Activated naive CD8-positive, alpha-beta T cell treated with anti-CD3 and anti-CD28 coated beads, Interleukin-2, amount 50 U/mL, for 16 hours (primary cell): ENCODE data around the gene DCAF15.

Experiments used
- DNase-seq: peaks from one replicate; pipeline ENCODE4 v3.0.0-alpha.2; 2020; ENCODE audit warnings: low read depth, low spot score

The DCAF15 gene

DNA sequence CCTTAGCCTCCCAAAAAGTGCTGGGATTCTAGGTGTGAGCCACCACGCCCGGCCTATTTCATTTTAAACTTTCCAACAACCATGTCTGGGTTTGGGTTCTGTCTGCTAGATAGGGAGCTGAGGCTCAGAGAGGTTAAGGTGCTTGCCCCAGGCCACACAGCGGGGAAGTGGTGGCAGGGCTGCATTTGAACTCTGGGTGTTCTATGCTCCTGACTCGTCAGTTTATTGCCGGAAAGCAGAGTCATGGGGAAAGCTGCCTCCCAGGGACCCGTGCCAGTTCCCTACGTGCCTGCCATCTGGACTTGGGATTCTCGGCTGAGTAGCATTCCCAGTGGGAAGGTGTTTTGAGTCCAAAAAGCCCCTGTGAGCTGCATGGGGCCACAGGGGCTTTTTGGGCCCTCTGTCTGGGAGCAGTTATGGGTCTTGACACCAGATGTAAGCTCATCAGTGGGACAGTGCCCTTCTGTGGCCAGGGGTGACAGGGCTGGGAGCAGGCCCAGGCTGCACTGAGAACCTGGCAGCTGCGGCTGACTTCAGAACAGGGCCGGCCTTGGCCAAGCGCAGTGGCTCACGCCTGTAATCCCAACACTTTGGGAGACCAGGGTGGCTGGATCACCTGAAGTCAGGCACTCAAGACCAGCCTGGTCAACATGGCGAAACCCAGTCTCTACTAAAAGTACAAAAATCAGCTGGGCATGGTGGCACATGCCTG is 42.9 kb downstream of the DCAF15 start:
- no peak for DNase-seq

DNA sequence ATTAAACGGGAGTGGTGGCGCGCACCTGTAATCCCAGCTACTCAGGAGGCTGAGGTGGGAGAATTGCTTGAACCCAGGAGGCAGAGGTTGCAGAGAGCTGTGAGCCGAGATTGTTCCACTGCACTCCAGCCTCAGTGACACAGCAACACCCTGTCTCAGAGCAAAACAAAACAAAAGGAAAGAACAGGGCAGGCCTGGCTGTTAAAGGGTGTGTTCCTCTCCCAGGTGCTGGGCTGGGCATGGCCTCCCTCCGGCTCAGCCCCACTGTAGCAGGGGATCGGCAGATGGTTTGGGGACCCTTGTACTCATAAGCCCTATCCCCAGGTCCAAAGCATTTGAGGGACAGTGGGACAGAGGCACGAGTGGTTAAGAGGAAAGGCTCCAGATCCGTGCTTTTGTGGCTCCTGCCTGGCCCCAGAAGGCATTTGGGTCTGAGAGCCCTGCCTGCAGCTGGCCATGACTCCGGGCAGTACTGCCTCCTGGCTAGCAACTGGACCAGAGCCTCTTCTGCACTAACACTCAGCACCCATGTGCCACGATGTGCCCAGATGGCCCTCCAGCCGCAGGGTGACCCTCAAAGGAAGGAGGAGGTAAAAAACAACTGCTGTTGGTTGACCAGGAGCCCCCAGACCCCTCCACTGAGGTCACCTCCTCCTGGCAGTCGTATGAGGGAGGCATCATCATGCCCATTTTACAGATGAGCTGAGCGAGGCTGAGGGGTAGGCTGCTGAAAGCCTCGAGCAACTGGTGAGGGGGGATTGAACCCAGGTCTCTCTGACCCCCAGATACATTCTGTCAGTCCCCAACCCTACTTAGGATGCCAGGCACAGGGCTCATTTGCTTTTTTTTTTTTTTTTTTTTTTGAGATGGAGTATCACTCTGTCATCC is 43.8 kb downstream of the DCAF15 start:
- DNase-seq: no peak

DNA sequence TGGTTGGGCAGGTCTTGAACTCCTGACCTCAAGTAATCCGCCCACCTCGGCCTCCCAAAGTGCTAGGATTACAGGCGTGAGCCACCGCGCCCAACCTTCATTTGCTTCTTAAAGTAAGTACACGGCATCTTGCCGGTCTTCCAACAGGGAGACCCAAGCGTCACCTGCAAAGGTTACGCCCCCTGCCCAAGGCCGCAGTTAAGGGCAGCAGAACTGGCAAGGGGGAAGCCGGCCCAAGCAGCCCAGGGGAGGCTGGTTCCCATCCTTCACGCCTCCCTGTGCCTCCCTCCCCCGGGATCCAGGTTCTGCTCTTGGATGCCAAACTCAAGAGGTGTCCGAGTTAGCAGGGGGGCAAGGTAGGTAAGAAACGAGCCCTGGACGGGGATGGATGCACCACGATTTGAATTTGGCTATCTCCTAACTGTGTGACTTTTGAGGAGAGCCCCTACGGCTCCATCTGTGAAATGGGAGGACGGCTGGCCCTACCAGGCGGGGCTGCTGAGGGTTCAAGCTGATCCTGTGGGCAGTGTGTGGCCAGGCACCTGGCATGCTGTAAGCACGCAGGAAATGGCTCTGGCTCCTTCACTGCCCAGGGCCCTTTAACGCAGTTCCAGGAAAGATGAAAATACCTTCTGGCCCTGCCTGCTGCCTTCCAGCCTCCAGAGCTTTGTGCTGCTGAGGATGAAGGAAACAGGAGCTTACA is 44.8 kb downstream of the DCAF15 start:
- no peak for DNase-seq

DNA sequence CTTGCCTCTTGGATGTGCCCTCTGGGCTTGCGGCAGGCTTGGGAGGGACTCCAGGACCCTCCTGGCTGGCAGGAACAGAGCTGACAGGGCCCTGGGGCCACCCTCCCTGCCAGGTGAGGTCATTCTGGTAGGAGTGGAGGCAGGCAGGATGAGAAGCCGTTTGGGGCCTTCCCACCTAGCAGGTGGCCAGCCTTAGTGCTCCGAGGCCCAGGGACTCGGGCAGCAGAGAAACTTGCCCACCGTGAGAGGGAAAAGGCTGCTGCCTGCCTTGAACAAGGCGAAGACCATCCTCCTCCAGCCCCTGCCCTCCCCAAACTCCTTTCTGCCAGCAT is 45.3 kb downstream of the DCAF15 start:
- no peak for DNase-seq

DNA sequence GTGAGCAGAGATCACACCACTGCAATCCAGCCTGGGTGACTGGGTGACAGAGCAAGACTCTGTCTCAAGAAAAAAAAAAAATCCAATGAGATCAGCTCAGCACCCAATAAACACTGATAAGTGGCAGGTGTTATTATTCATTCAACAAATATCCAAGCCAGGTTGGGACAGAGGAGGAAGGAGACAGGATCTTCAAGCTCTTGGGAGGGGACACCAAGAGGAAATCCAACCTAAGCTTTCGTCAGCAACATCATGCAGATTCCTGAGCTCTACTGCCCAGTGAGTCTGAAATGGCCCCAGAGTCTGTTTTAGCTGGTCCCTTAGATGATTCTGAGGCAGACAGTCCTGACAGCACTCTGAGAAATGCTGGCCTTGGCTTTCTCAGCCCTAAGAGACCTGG is 46.1 kb downstream of the DCAF15 start:
- no peak for DNase-seq

DNA sequence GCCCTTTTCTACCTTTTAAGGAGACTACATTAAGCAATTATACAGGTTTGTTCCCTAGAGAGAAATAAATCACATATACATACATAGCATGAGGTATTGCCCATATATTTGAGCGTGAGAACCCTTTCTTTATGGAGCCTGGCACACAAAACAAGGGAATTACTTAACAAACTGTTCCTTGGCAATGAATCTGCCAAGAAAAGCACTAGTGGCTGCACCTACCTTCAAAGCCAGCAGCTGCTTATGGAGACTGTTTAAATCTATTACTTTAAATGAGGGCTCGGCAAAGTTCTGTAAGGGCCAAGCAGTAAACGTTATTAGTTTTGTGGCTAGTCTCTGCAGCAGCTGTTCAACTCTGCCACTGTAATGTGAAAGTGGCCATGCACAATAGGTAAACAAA is 46.8 kb downstream of the DCAF15 start:
- DNase-seq: no peak

DNA sequence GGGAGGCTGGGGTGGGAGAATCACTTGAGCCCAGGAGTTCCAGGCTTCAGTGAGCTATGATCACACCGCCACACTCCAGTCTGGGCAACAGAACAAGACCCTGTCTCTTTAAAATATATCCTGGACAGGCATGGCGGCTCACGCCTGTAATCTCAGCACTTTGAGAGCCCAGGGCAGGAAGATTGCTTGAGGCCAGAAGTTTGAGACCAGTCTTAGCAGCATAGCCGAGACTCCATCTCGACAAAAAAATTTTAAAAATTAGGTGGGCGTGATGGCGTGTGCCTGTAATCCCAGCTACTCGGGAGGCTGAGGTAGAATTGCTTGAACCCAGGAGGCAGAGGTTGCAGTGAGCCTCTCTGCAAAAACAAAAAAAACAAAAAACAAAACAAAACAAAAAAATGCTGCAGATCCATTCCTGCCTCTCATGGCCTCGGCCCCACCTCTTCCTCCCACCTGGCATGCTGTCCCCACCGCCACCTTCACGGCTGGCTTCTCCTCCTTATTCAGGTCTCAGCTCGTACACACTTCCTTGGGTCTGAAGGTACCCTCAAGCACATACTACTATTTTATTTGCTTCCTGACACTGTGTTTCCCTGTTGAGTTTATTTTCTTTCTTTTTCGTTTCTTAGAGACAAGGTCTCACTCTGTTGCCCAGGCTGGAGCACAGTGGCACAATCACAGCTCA is 48.5 kb downstream of the DCAF15 start:
- no peak for DNase-seq

DNA sequence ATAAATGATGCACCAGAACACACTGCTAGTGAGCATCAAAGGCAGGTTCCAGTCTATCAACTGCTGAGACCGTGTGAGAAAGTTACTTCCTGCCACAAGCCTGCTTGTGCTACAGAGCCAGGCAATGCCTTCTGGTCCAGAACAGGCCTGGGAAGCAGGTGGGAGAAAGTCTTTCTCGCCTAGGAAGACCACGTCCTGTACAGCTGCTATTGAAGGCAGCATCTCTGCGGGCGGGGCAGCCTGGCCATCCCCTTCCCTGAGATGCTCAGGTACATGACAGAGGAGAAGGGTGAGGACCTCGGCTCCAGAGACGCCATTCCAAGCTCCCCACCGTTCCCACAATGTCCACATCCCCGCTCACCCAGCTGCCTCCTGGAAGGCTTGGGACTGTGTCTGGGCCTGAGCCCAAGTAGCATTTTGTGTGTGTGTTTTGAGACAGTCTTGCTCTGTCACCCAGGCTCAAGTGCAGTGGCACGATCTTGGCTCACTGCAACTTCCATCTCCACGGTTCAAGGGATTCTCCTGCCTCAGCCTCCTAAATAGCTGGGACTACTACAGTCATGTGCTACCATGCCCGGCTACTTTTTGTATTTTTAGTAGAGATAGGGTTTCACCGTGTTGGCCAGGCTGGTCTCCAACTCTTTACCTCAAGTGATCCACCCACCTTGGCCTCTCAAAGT is 50.4 kb downstream of the DCAF15 start:
- DNase-seq: no peak

DNA sequence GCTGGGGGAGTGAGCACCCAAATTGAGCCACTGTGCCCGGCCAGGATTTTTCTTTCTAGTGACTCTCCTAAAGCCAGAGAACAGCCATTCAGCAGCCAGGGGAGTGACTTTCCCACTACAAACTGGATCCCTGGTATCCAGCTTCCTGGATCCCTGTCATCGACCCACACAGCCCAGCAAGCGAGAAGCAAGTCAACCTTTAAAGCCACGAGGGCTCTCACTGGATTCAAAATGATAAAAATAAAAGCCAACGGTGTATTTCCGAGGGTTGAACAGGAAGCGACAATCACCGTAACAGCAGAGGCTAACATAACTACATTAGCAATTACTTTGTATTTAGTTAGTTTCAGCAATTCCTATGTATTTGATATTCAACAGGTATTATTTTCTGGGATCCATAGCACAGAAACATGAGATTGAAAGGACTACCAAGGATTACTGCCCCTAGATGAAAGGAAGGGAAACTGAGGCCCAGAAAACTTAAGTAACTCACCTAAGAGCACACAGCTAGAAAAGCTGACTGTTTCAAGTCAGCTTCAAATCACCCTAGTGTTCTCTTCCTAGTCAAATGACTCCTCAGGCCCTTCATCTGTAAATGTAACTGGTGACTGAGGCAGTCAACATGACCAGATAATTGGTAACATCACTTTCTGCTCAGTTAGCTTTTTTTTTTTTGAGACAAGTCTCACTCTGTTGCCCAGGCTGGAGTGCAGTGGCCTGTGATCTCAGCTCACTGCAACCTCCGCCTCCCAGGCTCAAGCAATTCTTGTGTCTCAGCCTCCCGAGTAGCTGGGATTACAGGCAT is 51.1 kb downstream of the DCAF15 start:
- no peak for DNase-seq

DNA sequence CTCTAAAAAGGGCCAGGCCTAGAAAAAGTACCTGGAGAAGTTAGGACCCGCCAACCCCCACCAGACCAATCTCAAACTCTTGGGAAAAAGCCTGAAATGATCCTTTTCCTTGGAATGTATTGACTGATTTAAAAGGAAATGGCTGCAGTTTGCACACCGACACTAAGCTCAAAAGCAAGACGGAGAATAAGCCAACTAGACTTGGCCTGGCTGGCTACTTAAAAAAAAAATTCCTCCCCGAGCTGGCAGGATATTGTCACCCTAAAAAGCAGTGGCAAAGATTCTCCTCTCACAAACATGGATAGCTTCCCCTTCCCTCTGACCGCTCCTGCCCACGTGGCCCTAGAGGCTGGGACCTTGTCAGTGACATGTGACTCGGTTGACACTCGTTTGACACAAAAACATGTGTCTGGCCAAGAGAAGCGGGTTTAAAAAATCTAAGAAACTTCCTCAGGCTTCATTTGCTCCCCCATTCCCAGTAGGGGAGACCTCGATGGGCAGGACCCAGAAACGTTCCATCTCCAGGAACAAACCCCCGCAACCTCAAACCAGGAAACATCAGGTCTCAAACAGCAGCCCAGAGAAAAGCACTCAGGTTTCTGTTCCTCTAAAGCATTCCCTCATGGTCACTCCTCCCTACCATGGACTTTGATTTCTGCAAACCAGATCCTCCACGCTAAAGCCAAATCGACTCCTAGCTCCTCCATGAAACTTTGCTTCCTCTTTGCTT is 52.5 kb downstream of the DCAF15 start:
- no peak for DNase-seq

DNA sequence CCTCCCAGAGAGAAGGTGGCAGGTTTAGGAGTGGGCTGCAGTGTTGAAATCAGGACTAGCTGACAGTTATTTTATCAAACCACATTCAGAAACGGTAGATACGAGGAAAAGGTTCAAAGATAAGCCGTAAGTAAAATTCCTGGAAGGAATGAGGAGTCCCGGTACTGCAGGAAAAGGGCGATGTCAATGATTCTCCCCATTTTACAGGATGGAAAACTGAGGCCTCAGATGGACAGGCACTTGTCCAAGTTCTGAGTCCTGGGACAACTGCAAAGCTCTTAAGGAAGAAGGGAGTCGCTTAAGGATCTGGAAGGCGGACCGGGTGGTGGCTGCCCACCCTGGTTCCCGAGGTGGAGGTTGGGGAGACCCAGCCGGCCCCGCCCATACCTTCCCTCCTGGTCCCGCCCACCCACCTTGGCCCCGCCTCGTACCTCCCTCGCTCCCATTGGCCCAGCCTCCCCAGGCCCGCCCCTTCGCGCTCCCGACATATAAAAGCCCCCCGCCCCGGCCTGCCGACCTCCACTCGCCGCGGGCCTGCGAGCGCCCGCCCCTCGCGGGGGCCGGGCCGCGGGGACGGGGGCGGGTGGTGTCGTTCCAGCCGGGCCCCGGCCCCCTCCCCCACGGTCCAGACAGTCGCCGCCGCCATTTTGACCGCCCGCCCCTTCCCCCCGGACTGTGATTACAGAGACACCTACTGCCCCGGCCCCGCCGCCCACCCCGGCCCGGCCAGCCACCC is 53.2 kb downstream of the DCAF15 start:
- peak; percentile 73 for DNase-seq

DNA sequence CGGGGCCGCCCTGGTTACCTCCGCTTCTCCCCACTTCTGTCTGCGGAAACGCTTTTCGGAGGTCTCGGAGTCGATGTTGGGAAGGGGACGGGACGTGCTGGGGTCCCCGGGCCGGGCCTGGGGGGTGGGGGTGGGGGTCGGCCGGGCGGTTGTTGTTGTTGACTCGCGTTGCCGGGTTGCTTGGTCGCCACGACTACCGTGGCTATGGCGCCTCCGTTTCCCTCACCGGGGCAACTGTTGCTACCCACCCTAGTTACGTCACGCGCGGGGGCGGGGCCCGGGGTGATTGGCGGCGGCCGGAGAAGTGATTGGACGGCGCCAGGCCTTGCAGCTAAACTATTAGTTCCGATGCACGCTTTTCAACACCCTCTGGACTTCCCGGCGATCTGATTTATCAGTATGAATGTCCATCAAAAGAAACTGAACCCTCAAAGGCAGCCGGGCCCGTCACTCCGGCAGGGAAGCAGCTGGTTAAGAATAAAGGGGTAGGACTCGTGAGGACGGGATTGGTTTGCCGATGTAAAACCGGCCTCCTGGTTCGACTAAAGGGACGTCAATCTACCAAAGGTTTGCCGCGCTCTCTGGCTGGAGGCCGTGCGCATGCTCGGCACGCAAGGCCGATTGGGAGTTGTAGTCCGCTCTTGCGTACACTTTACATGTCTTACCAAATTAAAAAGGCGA is 53.9 kb downstream of the DCAF15 start, which contains the start of gene RFX1:
TSS of gene RFX1 (minus strand) at position 236 of the 681 bp plus-strand sequence. CDS start 12,477 bp downstream, outside the sequence.
- DNase-seq: peak; percentile 99

DNA sequence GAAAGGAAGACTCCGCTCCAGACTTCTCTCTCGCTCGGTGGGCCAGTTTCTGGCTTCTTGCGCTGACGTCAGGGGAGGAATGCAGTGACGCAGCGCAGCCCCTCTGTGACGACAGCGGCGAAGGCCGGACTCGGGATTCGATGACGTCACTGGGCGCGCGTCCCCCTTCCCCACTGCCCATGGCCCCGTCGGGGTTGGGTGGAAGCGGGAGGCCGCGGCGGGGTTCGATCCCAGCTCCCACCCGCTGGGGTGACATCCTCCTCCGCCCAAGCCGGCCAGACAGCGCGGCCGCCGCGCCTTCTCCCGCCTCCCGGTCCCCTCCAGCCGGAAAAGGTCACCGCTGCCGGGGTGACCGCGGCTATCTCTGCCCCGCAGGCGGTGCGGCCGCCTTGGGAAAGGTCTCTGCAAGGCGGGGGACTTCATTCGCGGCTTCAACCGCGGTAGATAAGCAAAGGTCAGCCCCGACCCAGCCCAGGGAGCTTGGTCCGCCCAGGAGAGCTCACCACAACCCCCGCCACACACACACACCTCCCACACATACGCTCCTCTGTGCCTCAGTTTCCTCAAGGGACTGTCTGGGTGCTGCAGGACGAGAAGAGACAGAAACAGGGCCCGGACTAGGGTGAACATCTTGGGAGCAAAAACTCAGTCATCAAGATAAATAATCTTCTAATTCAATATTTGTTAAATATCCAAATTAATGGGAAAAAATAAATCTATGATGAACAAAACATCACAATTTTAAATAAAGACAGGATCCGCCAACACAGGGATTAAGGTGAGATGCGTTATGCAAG is 54.7 kb downstream of the DCAF15 start:
- no peak for DNase-seq
